IPS-NIHi7 (cell line): ENCODE data around the gene SLC12A3.

ENCODE experiments used
- DNase-seq: peaks from one replicate; pipeline ENCODE4 v3.0.0; 2012; ENCODE audit warnings: mixed read lengths; ENCODE audit errors: extremely low spot score

Gene SLC12A3

GRCh38 chr16:56891685-56892084 is 26.7 kb downstream of the SLC12A3 start:
- DNase-seq: no peak

GRCh38 chr16:56892705-56893104 is 27.7 kb downstream of the SLC12A3 start:
- no peak for DNase-seq

DNA sequence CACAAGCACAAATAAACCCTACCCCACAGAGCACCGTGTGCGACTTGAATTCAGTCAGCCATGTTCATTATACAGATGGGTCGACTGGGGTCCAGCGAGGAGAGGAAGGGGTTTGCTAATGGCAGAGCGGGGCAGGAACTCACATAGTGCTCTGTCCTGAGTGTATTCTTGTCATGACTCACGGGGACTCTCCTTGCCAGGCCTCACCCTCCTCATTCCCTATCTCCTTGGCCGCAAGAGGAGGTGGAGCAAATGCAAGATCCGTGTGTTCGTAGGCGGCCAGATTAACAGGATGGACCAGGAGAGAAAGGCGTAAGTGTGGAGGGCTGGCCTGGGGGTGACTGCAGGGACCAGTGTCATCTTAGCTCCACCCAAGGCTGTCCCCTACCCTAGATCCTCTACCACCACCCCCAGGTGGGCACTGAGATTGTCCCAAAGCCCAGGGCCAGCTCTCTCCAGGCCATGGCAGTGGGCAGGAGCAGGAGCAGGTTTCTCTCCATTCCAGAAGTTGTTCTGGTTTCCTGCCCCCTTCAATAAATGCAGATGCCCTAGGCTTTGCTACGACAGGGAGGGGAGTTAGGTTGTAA is 29.4 kb downstream of the SLC12A3 start:
- no peak for DNase-seq

- DNase-seq: no peak
These were observed 30.8 kb downstream of the SLC12A3 start for GRCh38 chr16:56895813-56896212.

DNA sequence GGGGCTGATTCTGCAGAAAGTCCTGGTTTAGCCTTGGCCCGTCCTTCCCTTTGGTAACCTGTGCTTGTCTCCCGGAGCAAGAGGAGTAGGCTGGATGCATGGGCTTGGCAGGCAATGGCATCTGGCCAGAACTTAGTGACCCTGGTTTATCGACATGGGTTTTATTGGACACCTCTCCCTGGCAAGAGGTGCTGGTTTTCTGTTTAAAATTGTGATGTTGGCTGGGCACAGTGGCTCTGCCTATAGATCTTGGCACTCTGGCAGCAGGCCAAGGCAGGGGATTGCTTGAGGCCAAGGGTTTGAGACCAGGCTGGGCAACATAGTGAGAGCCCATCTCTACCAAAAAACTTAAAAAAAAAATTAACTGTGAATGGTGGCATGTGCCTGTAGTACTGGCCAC is 31.2 kb downstream of the SLC12A3 start:
- DNase-seq: no peak

- DNase-seq: no peak
These were observed 32.2 kb downstream of the SLC12A3 start for GRCh38 chr16:56897026-56897799.

DNA sequence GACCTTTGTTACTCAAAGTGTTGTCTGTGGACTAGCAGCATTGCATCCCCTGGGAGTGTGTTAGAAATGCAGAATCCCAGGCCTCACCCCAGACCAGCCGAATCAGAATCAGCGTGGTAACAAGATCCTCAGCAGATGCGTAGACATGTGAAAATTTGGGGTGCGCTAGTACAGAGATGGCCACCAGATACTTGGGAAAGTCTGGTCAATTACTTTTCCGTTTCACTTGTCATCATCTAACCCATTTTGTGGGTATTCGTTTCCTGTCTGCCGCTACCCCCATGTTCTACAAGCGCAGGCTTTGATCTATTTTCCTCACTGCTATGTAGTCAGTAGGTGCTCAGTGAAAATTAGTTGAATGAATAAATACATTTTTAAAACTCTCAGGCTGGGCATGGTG is 33.8 kb downstream of the SLC12A3 start:
- DNase-seq: no peak

GRCh38 chr16:56903866-56904265 is 38.9 kb downstream of the SLC12A3 start:
- no peak for DNase-seq

GRCh38 chr16:56907401-56907800 is 42.4 kb downstream of the SLC12A3 start:
- no peak for DNase-seq

- no peak for DNase-seq
These were observed 44.5 kb downstream of the SLC12A3 start for GRCh38 chr16:56909527-56909979.

DNA sequence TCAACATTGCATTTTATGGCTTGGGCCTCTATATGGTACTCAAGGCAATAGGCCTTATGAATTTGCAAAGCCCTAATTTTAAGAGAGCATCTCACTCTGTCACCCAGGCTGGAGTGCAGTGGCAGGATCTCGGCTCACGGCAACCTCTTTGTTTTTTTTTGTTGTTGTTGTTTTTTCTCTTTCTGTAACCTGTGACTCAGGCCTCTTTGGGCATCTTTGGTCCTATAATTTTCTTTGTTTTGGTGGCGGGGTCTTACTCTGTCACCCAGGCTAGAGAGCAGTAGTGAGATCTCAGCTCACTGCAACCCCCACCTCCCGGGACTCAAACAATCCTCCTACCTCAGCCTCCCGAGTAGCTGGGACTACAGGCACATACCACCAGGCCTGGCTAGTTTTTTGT is 45.1 kb downstream of the SLC12A3 start:
- no peak for DNase-seq

- DNase-seq: no peak
These were observed 45.9 kb downstream of the SLC12A3 start for GRCh38 chr16:56910654-56911539.

DNA sequence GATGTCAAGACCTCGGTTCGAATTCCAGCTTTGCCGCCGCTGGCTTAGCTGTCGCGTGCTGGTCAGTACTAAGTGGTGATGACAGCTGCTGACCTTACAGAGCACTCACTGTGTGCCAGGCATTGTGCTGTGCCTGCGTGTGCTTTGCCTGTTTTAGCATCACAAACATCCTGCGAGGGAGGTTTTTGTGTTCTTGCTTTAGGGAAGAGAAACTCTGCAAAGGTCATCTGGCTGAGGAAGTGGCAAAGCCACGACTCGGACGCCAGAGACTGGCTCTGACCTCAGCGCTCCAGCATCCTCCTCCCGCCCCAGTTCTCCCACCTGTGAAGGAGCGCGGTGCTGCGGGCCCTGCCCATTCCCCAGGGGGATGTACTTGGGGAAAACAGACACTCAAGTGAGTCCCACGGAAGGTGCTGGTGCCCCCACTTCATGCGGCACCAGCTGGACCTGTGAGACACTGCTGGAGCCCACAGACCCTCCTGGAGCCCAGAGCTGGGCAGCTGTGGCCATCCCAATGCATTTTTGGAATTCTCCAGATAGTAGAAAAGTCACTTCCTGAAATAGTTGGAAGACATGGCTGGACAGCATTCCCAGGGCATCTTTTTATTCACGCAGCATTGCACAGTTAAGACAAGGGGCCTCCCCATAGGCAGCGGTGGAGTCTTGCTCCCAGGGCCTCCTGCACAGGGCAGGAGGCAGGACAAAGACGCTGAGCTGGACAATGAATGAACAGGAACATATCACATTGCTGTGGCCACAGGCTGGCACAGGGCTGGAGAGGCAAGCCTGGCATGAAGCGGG is 47.0 kb downstream of the SLC12A3 start:
- no peak for DNase-seq

- DNase-seq: peak; percentile 8
These were observed 48.0 kb downstream of the SLC12A3 start for GRCh38 chr16:56912746-56913708.

- no peak for DNase-seq
These were observed 49.9 kb downstream of the SLC12A3 start for GRCh38 chr16:56914896-56915295.

DNA sequence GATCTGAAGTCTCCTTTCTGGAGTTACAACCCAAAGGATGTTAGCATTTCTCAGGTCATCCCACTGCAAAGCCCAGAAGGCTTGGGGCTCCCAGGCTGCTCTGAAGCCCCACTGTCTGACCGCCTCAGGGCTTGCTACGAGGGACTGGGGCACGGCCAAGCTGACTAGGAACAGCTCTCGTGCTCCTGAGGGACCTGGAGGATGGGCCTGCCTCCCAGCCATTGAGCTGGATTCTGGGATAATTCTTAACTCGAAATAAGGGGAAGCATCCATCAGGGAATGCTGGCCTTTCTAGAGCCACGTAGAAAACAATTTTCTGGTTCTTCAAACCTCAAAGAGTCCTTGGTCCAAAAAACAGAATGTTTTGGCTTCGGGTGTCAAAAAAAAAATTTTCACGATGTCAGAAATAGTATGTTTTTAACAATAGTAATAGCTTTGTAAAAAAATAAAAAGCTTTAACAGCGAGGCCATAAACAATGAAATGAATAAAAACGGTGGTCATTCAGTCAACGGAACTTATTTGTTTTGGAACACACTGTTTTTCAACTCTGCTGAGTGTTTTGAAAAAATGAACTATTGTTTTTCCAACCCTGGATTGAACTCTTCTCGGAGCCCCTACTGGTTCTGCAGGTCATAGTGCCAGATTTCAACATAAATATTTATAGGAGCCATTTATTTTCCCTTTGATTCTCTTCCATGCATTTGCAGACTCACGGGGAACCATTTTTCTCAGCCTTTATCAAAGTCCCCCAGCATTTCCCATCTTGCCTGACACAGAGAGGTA is 50.5 kb downstream of the SLC12A3 start:
- DNase-seq: no peak

DNA sequence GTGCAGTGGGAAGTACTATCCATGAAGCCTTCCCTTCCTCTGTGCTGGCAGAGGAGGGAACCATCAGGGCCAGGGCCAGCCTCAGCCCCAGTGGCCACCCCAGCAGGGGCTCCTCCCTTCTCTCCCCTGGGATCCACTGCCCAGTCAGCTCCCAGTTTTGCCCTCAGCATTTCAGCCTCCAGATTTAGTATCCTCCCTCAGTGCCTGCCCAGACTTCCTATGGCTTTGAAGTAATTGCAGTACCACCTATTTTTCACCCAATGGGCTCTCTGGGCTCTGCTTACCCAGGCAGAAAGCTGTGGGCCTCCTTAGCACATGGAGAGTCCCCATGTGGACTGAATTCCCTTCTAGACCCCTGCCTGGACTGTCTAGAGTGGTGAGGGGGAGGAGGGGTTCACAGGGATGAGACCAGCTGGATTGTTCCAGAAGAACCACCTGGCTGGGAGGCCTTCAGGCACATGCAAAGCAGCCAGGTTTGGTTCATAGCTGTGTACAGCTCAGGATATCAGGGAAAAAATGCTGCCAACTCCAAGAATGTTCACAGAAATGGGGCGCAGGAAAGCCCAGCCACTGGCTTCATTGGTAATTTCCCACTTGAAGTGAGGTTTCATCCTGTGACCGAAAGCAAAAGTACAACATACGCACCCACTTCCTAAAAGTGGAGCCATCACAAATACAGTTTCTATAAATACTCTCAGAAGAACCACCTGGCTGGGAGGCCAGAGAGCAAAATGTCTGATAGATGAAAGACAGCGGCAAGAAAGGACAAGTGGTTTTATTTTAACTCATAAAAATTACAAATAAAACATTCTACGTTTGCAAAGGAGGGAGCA is 51.8 kb downstream of the SLC12A3 start:
- no peak for DNase-seq

DNA sequence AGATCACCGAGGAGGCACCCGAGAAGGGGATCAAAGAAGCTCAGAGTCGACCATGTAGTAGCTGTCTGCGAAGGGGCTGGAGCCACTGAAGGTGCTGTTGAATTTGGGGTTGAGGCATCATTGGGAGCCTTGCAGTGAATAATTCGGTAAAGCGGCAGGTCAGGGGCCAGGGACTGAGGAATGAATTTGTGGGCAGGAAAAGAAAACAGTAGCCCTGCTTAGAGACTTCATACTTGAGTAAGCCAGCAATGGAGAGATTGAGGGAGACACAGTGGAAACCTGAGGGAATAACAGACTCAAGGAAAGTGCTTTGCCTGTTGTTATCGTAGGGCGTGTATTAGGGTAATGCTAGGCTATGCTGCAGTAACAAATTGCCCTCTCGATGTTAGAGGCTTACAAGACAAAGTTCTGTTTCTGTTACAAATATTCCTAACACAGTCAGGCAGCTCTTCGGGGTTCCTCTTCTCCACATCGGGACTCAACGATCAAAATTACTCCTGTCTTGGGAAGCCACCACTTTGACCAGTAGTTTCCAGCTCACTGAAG is 53.5 kb downstream of the SLC12A3 start:
- DNase-seq: no peak
